GM23248 (cell line): Measurements from ENCODE around the gene TMED7. TPM values are rescaled to one million over a fixed set of nuclear protein-coding genes. Genes with fewer than 3 reads are reported as not detected.

ENCODE experiments used
- DNase-seq: peaks from one replicate; pipeline ENCODE4 v3.0.0-alpha.2; 2015
- H2AFZ ChIP-seq: fragments of 200-600 bp; sonication (generic); 2 replicates; pipeline ENCODE4 v1.6.1; 2016; ENCODE audit warnings: antibody characterized with exemption
- H3F3A ChIP-seq: fragments of 200-600 bp; sonication (generic); 2 replicates; pipeline ENCODE4 v1.6.1; 2016; ENCODE audit warnings: mild to moderate bottlenecking, antibody characterized with exemption, mixed run types; ENCODE audit not compliant: insufficient read depth
- H3K27ac ChIP-seq: fragments of 200-600 bp; sonication (generic); 2 replicates; pipeline ENCODE4 v1.5.1; 2016; ENCODE audit warnings: mild to moderate bottlenecking
- H3K27me3 ChIP-seq: fragments of 200-600 bp; sonication (generic); replicated peaks from 2 replicates; pipeline ENCODE4 v1.6.1; 2016; ENCODE audit warnings: mild to moderate bottlenecking; ENCODE audit not compliant: insufficient read depth
- H3K36me3 ChIP-seq: fragments of 200-600 bp; sonication (generic); 2 replicates; pipeline ENCODE4 v1.6.1; 2016; ENCODE audit warnings: low read depth, mild to moderate bottlenecking
- H3K4me1 ChIP-seq: fragments of 200-600 bp; sonication (generic); 2 replicates; pipeline ENCODE4 v1.6.1; 2016; ENCODE audit warnings: mild to moderate bottlenecking; ENCODE audit not compliant: insufficient read depth
- H3K4me2 ChIP-seq: fragments of 200-600 bp; sonication (generic); one replicate; pipeline ENCODE4 v1.6.1; 2016; ENCODE audit warnings: mild to moderate bottlenecking; ENCODE audit not compliant: unreplicated experiment
- H3K4me3 ChIP-seq: fragments of 200-600 bp; sonication (generic); 2 replicates; pipeline ENCODE4 v1.5.1; 2016; ENCODE audit warnings: mild to moderate bottlenecking
- H3K79me2 ChIP-seq: fragments of 200-600 bp; sonication (generic); 2 replicates; pipeline ENCODE4 v1.6.1; 2016; ENCODE audit warnings: mild to moderate bottlenecking; ENCODE audit not compliant: insufficient read depth
- H3K9ac ChIP-seq: fragments of 200-600 bp; sonication (generic); 2 replicates; pipeline ENCODE4 v1.6.1; 2016; ENCODE audit warnings: mild to moderate bottlenecking
- H3K9me2 ChIP-seq: fragments of 200-600 bp; sonication (generic); 2 replicates; pipeline ENCODE4 v1.6.1; 2016; ENCODE audit warnings: mixed run types, mild to moderate bottlenecking, moderate library complexity; ENCODE audit not compliant: insufficient read depth
- H3K9me3 ChIP-seq: fragments of 200-600 bp; sonication (generic); one replicate; pipeline ENCODE4 v1.6.1; 2017; ENCODE audit warnings: low read depth
- H4K20me1 ChIP-seq: fragments of 200-600 bp; sonication (generic); 2 replicates; pipeline ENCODE4 v1.6.0; 2016; ENCODE audit not compliant: insufficient read depth
- EZH2 ChIP-seq: fragments of 200-600 bp; sonication (generic); IDR thresholded peaks from 2 replicates; pipeline ENCODE4 v1.6.1; 2018; ENCODE audit warnings: antibody characterized with exemption, mild to moderate bottlenecking; ENCODE audit not compliant: insufficient read depth, poor library complexity, severe bottlenecking
- EZH2phosphoT487 ChIP-seq: fragments of 200-600 bp; sonication (generic); IDR thresholded peaks from 2 replicates; pipeline ENCODE4 v1.6.1; 2018; ENCODE audit warnings: antibody characterized with exemption, moderate library complexity, mild to moderate bottlenecking, low read depth; ENCODE audit not compliant: insufficient read depth
- WGBS, 2 experiments: methylation state at CpG; one replicate each; pipeline ENCODE4 v1.1.6; 2015 to 2017; ENCODE audit warnings: low lambda C conversion rate in 2 of 2, low coverage in 1 of 2; ENCODE audit errors: missing lambda C conversion rate in 2 of 2; 5-methylcytosine and 5-hydroxymethylcytosine counted together
- in situ Hi-C: fragments of 300-500 bp; cut with MboI; formaldehyde crosslinking; loops from 2 replicates; pipeline ENCODE4 v1.15.0; 2020
- polyA plus RNA-seq: library from polyadenylated mRNA; unstranded; fragments of >200 nt; fragmentation: Nextera tagmentation; extraction: Ambion mirVana; gene quantifications from 2 replicates; pipeline ENCODE4 v1.2.1, GENCODE V29; 2016
- total RNA-seq: library from RNA; depleted of rRNA; stranded (reverse); fragments of >200 nt; shearing (Covaris generic); gene quantifications from 2 replicates; pipeline ENCODE4 v1.2.3, GENCODE V29; 2014

Gene TMED7
- total and polyA plus RNA-seq, 2 experiments from 2014 or later, result 97.7 to 163 TPM

- DNase-seq, result no peak
These were observed 40.2 kb upstream of the TMED7 start for GRCh38 chr5:115666023-115666422.

GRCh38 chr5:115661563-115661962, 35.7 kb upstream of the TMED7 start:
- DNase-seq, result no peak
- TF ChIP-seq EZH2phosphoT487 (no peak), EZH2 (no peak)
- H3K9me2 ChIP-seq, result no peaks in the 10 kb centered on the region
- H3K9me3 ChIP-seq, result no peaks in the 10 kb centered on the region
- H4K20me1 ChIP-seq, result no peaks in the 10 kb centered on the region
- in situ Hi-C loops, result no loop called here
- no peak overlapping the region for H3K4me3 ChIP-seq
- WGBS, 2 experiments, result 64 to 68% methylated on average over 2 of the region's 2 CpGs
- no peak overlapping the region for H3K9ac ChIP-seq
- no peak overlapping the region for H2AFZ ChIP-seq
- peaks cover 18% of the 10 kb centered on the region for H3F3A ChIP-seq
- H3K27me3 ChIP-seq, result no peaks in the 10 kb centered on the region; the same call in 1 of the 2 replicates
- peaks cover 18% of the 10 kb centered on the region for H3K4me1 ChIP-seq
- H3K36me3 ChIP-seq, result no peaks in the 10 kb centered on the region
- no peaks in the 10 kb centered on the region for H3K79me2 ChIP-seq
- no peak overlapping the region for H3K4me2 ChIP-seq
- no peak overlapping the region for H3K27ac ChIP-seq

More at GRCh38 chr5:115666023-115666422, 40.2 kb upstream of the TMED7 start:
- no peaks in the 10 kb centered on the region for H3K9me3 ChIP-seq
- no peaks in the 10 kb centered on the region for H3K9me2 ChIP-seq
- H3K4me2 ChIP-seq, result no peak overlapping the region
- H3K9ac ChIP-seq, result no peak overlapping the region
- H4K20me1 ChIP-seq, result no peaks in the 10 kb centered on the region
- H3K27me3 ChIP-seq, result no peaks in the 10 kb centered on the region; the same call in 1 of the 2 replicates
- no peak overlapping the region for H3K4me3 ChIP-seq
- no peaks in the 10 kb centered on the region for H3K36me3 ChIP-seq
- TF ChIP-seq EZH2phosphoT487 (no peak), EZH2 (no peak)
- 35 to 38% methylated on average over 2 of the region's 2 CpGs for WGBS, 2 experiments
- in situ Hi-C loops, result no loop called here
- no peaks in the 10 kb centered on the region for H3K79me2 ChIP-seq
- no peak overlapping the region for H2AFZ ChIP-seq
- no peak overlapping the region for H3K27ac ChIP-seq
- H3K4me1 ChIP-seq, result no peaks in the 10 kb centered on the region
- H3F3A ChIP-seq, result no peaks in the 10 kb centered on the region

- TF ChIP-seq EZH2 (no peak), EZH2phosphoT487 (no peak)
- no peaks in the 10 kb centered on the region; the same call in 1 of the 2 replicates for H3K27me3 ChIP-seq
- no peaks in the 10 kb centered on the region for H4K20me1 ChIP-seq
- H3K4me2 ChIP-seq, result no peak overlapping the region
- no peak overlapping the region for H3K27ac ChIP-seq
- no peak overlapping the region for H3K4me3 ChIP-seq
- no peak overlapping the region for H3K9ac ChIP-seq
- no peaks in the 10 kb centered on the region for H3K79me2 ChIP-seq
- H3K36me3 ChIP-seq, result no peaks in the 10 kb centered on the region
- H3K4me1 ChIP-seq, result peaks cover 18% of the 10 kb centered on the region
- H3K9me2 ChIP-seq, result no peaks in the 10 kb centered on the region
- DNase-seq, result no peak
- peaks cover 18% of the 10 kb centered on the region for H3F3A ChIP-seq
- in situ Hi-C loops, result no loop called here
- WGBS, 2 experiments, result 29 to 36% methylated on average over 4 of the region's 4 CpGs
- no peak overlapping the region for H2AFZ ChIP-seq
- H3K9me3 ChIP-seq, result no peaks in the 10 kb centered on the region
These were observed 35.3 kb upstream of the TMED7 start for GRCh38 chr5:115661101-115661500.

GRCh38 chr5:115657881-115658233, 32.0 kb upstream of the TMED7 start:
- Histone ChIP-seq H3K4me3 (no peak overlapping the region), H3F3A (peaks cover 18% of the 10 kb centered on the region), H3K79me2 (no peaks in the 10 kb centered on the region), H2AFZ (no peak overlapping the region), H3K36me3 (no peaks in the 10 kb centered on the region), H3K4me1 (peaks cover 18% of the 10 kb centered on the region), H4K20me1 (no peaks in the 10 kb centered on the region), H3K9ac (no peak overlapping the region), H3K4me2 (peak overlapping the region; percentile 58), H3K27me3 (no peaks in the 10 kb centered on the region), H3K9me3 (no peaks in the 10 kb centered on the region), H3K27ac (peak overlapping the region; percentile 30; the same call in 1 of the 2 replicates), H3K9me2 (no peaks in the 10 kb centered on the region)
- 13 to 14% methylated on average over 2 of the region's 2 CpGs for WGBS, 2 experiments
- DNase-seq, result peak; percentile 91
- in situ Hi-C loops, result no loop called here
- TF ChIP-seq EZH2, result no peak
- TF ChIP-seq EZH2phosphoT487, result no peak
